ENCODE data around the gene GLG1.
A peak's percentile ranks its signal among the peaks of the same experiment; 100 is the strongest.
"Not testable (repeated sequence)": the region's sequence is repeated elsewhere in the genome, so short reads cannot be mapped to it uniquely, and the experiment has no call there.

Gene GLG1

DNA sequence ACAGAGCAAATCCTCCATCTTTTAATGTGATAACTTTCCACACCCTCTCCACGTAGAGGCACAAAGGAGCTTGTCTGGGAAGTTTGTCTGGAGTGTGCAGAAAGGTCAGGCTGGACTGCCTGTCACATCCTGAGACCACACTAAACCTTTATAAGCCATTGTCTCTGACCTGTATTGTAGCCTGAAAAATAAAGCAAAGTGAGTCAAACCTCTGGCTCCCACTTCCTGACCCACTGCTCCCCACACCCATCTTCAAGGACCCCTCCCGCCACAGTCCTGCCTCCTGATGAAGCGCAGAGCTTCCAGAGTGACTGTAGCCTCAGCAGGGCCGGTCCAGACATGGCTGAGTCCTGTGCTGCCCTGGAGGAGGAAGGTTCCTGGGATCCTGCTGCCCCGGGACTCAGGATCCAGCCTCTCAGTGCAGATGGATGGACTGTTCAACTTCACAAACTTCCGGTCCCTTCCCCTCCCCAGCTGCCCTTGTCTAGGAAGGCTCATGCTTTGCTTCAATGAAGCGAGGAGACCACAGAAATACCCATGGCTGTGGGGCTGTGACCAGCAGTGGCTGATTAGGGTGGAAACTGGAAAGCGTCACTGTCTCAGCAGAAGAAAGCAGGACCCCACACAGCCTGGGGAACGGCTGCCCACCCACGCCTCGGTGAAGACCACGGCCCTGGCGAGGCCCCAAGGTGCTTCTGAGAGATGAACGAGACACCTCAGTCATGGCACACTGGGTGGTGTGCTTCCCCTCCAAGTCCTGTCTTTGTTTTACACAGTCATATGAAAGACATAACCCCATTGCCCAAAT lies 154.8 kb downstream of the GLG1 start:
- no peaks in the 10 kb centered on the region for H3K9me3 Mint-ChIP-seq
- H3K36me3 Mint-ChIP-seq (ENCODE audit: low read depth), result peaks cover 22% of the 10 kb centered on the region
- H3K27ac Mint-ChIP-seq, result peak overlapping the region; percentile 43
- ATAC-seq, result peak; percentile 33
- H3K4me3 Mint-ChIP-seq, result no peak overlapping the region
- no peak for DNase-seq
- H3K27me3 Mint-ChIP-seq, result no peaks in the 10 kb centered on the region
- H3K4me1 Mint-ChIP-seq, result no peaks in the 10 kb centered on the region

DNA sequence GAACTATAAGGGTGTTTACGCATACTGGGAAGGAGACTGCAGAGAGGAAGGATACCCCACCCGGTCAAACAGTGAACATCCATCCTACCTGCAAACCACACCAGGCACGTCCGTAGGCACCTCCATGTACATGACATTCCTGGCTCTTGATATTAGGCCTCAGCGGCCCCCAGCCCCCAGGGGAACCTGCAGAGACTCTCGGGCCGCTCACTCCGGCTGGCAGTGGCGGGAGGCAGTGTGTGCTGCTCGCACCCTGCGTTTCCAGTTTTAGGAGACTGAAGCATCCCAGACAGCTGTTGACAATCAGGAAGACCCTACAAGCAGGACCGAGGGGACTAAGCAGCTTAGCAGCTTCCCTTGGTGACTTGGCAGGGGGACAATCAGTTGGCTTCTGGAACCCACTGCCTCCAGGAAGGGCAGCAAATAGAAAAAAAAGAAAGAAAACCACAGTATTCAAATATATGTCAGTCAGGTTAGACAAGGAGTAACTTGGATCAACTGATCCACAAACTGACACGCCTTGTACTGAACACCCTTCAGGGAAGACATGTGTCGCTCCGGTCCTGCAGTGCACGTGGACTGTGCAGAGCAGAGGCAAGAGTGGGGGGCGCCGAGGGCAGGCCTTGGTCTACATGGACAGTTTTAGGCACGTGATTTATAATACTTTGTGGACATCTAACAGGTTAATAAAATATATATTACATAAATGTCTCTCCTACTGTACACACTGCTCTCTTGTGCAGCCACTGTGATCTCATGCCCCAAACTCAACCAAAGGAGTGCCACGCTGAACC lies 155.8 kb downstream of the GLG1 start:
- Mint-ChIP-seq H3K36me3 (ENCODE audit: low read depth) (peaks cover 25% of the 10 kb centered on the region), H3K27ac (no peak overlapping the region), H3K9me3 (no peaks in the 10 kb centered on the region), H3K27me3 (no peaks in the 10 kb centered on the region), H3K4me3 (no peak overlapping the region), H3K4me1 (no peaks in the 10 kb centered on the region)
- ATAC-seq (no peak), DNase-seq (no peak)

DNA sequence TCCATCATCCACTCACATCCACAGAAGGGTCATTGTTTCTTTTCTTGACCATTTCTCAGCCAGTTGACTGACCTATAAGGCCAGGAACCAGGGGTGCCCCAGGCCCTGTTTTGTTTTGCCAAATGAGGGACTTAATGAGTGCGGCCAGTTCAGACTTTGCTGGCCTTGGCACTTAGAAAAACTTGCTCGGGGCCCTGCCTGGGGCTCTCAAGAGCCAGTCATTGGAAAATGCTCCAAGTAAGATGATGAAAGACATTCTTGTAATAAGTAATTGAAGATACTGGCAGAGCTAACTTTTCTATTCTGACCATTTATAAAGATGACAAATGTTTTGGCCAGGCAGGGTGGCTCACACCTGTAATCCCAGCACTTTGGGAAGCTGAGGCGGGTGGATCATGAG lies 156.7 kb downstream of the GLG1 start:
- H3K27ac Mint-ChIP-seq, result no peak overlapping the region
- no peaks in the 10 kb centered on the region for H3K27me3 Mint-ChIP-seq
- ATAC-seq (no peak), DNase-seq (no peak)
- H3K36me3 Mint-ChIP-seq (ENCODE audit: low read depth), result peaks cover 25% of the 10 kb centered on the region
- no peaks in the 10 kb centered on the region for H3K4me1 Mint-ChIP-seq
- H3K4me3 Mint-ChIP-seq, result no peak overlapping the region
- H3K9me3 Mint-ChIP-seq, result no peaks in the 10 kb centered on the region

DNA sequence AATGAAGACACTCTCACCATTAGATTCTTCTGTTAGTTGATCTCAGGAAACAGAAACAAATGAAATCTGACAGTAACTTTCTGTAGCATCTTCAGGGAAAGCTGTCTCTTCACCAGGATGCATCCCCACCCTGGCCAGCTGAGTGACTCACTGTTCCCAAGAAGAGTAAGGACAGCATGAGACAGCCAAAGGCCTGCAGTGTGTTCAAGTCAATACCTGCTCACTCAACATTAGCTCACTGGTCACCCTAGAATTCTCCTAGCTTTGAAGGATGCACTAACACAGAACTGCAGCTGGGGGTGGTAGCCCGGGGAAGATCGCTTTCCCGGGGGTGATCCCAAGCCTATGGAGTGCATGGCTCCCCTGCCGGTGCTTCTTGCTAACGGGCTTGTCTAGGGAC lies 157.4 kb downstream of the GLG1 start:
- H3K9me3 Mint-ChIP-seq, result no peaks in the 10 kb centered on the region
- no peak overlapping the region for H3K4me3 Mint-ChIP-seq
- no peaks in the 10 kb centered on the region for H3K27me3 Mint-ChIP-seq
- H3K4me1 Mint-ChIP-seq, result no peaks in the 10 kb centered on the region
- ATAC-seq (no peak), DNase-seq (no peak)
- H3K36me3 Mint-ChIP-seq (ENCODE audit: low read depth), result peaks cover 22% of the 10 kb centered on the region
- peak overlapping the region; percentile 49 for H3K27ac Mint-ChIP-seq

DNA sequence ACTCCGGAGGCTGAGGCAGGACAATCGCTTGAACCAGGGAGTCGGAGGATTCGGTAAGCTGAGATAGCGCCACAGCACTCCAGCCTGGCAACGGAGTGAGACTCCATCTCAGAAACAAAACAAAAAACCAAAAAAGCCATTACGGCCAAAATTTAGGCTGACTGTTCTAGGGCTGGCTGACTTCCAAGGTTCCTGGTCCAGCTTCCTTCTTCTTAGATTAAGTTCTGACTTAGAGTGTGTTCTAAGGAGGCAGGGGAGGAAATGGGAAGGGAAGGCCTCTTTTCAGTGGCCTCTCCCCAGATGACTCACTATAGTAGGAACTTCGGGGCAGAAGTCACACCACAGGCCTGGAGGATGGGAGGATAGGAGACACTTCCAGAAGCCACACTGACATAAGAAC lies 157.9 kb downstream of the GLG1 start:
- Mint-ChIP-seq H3K4me3 (no peak overlapping the region), H3K4me1 (no peaks in the 10 kb centered on the region), H3K27ac (peak overlapping the region; percentile 49), H3K27me3 (no peaks in the 10 kb centered on the region), H3K9me3 (no peaks in the 10 kb centered on the region), H3K36me3 (ENCODE audit: low read depth) (peaks cover 22% of the 10 kb centered on the region)
- DNase-seq (no peak), ATAC-seq (no peak)

DNA sequence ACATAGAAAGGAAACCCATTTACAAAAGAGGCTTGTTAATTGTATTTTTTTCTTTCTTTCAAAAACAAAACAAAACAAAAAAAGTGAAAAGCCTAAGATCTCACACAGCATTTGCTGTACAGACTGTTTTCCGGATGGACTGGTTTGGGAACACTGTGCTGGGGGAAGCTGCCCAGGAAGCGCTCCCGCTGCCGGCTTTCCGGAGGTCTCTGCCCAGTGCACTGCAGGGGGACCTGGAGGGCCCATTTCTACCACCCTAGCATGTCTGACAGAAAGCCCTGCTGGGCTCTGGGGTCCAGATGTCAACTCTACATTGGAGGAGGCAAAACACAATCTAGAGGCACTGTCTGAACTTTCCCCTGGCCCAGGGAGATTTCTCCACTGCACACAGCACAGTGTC lies 159.3 kb downstream of the GLG1 start:
- Mint-ChIP-seq H3K27ac (no peak overlapping the region), H3K27me3 (no peaks in the 10 kb centered on the region), H3K4me1 (no peaks in the 10 kb centered on the region), H3K36me3 (ENCODE audit: low read depth) (peaks cover 18% of the 10 kb centered on the region), H3K9me3 (no peaks in the 10 kb centered on the region), H3K4me3 (no peak overlapping the region)
- DNase-seq (no peak), ATAC-seq (no peak)

DNA sequence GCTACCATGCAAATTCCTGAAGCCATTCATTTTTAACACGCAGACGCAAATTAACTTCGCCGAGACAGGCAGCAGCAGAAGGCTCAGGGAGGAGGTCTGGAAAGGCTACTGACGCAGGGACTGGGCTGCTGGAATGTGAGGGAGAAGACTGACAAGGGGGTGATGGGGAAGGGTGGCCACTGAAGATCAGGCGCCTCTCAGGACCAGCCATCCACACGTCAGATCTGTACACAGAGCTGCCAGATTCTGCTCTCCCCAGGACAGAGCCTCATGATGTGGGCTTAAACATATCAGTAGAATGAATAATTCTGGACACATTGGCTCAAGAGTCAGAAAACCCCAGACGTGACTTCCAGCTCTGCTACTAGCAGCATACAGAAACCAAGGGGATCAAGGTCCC lies 160.0 kb downstream of the GLG1 start:
- Mint-ChIP-seq H3K4me1 (no peaks in the 10 kb centered on the region), H3K9me3 (no peaks in the 10 kb centered on the region), H3K27ac (no peak overlapping the region), H3K4me3 (no peak overlapping the region), H3K36me3 (ENCODE audit: low read depth) (peaks cover 15% of the 10 kb centered on the region), H3K27me3 (no peaks in the 10 kb centered on the region)
- DNase-seq (no peak), ATAC-seq (no peak)

DNA sequence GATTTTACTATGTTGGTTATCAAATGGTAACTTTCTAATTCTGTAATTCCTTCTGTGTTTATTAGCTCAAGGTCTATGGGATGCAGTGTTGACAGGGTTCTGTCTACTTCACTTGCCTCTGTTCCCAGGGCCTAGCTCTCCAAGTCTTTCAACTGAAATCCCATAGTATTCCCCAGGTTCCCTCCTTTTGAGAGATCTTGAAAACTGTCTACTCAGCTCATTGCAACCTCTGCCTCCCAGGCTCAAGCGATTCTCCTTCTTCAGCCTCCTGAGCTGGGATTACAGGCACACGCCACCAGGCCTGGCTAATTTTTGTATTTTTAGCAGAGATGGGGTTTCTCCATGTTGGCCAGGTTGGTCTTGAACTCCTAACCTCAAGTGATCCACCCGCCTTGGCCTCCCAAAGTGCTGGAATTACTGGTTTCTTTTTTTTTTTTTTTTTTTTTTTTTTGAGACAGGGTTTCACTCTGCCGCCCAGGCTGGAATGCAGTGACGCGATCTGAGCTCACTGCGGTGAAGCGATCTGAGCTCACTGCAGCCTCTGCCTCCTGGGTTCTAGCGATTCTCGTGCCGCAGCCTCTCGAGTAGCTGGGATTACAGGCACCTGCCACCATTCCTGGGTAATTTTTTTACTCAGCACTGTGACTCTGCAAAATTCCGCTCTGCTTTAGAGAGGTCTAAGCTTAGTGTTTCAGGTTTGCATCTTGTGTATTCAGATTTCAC lies 163.1 kb downstream of the GLG1 start:
- DNase-seq, ATAC-seq, H3K9me3 Mint-ChIP-seq, H3K27me3 Mint-ChIP-seq, H3K4me3 Mint-ChIP-seq, H3K27ac Mint-ChIP-seq, H3K4me1 Mint-ChIP-seq: not testable (repeated sequence)
- H3K36me3 Mint-ChIP-seq (ENCODE audit: low read depth), result peaks cover 13% of the 10 kb centered on the region

DNA sequence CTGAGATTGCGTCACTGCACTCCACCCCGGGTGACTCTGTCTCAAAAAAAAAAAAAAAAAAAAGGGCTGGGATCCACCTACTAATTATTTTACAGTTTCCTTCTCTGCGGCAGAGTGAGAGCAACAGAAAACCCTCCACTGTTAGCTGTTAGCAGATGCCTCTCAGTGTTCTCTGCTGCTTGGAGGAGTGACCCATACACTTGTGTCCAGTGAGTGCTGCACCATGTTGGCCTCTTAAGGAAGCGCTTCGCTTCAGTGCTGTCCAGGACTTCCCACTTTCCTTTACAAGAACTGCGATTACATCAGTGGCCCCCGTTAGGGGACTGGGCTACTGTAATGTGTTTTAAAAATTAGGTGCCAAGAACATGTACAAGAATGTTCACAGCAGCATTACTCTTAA lies 167.2 kb downstream of the GLG1 start:
- no peak for ATAC-seq
- Mint-ChIP-seq H3K9me3 (no peaks in the 10 kb centered on the region), H3K27me3 (no peaks in the 10 kb centered on the region), H3K27ac (no peak overlapping the region), H3K4me3 (no peak overlapping the region), H3K4me1 (peaks cover 13% of the 10 kb centered on the region), H3K36me3 (ENCODE audit: low read depth) (peaks cover 11% of the 10 kb centered on the region)
- no peak for DNase-seq

DNA sequence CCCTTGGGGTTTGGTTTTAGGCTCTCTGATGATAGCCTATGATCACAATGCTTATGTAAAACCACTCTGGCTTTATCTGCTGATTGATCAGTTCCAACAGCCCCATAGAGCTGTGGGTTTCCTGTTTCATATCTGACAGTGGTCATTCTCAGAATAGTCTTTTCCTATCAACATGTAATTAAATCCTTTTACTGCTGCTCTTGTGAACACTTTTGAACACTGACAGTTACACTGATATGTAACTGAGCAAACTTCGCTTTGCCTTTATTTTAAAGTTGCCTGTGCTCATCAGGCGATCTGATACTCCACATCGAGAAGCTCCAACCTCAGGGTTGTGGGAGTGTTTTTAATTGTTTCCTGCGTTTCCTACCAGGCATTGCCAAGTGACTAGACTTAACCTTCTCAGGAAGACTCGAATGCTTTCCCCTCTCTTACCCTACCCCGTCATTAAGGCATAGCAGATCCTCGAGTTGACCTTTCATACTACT lies 168.4 kb downstream of the GLG1 start:
- Mint-ChIP-seq H3K4me3 (peak overlapping the region; percentile 25), H3K27ac (peak overlapping the region; percentile 48), H3K27me3 (no peaks in the 10 kb centered on the region), H3K9me3 (no peaks in the 10 kb centered on the region), H3K4me1 (peaks cover 13% of the 10 kb centered on the region), H3K36me3 (ENCODE audit: low read depth) (peaks cover 11% of the 10 kb centered on the region)
- ATAC-seq, result peak; percentile 95
- no peak for DNase-seq

DNA sequence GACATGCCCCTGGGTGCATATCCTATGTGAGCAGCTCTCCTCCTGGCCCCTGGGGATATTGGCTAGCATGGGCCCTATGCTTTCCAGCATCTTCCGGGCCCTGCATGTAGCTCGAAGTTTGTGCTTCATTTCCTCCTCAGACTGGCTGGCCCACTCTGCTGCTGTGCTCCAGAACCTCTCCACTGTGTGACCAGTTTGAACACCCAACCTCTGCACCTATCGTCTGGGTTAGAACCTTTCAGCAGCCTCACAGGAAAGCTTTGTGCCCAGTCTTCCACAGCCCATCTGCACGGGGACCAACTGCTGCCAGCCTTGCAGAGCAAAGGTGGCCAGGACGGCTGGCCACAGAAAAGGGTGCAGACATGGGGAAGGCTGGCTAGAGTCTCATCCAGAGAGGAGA lies 175.4 kb downstream of the GLG1 start:
- no peak for DNase-seq
- no peak overlapping the region for H3K4me3 Mint-ChIP-seq
- ATAC-seq, result no peak
- H3K27ac Mint-ChIP-seq, result no peak overlapping the region
- H3K4me1 Mint-ChIP-seq, result no peaks in the 10 kb centered on the region
- H3K9me3 Mint-ChIP-seq, result no peaks in the 10 kb centered on the region
- H3K27me3 Mint-ChIP-seq, result no peaks in the 10 kb centered on the region
- H3K36me3 Mint-ChIP-seq (ENCODE audit: low read depth), result no peaks in the 10 kb centered on the region

DNA sequence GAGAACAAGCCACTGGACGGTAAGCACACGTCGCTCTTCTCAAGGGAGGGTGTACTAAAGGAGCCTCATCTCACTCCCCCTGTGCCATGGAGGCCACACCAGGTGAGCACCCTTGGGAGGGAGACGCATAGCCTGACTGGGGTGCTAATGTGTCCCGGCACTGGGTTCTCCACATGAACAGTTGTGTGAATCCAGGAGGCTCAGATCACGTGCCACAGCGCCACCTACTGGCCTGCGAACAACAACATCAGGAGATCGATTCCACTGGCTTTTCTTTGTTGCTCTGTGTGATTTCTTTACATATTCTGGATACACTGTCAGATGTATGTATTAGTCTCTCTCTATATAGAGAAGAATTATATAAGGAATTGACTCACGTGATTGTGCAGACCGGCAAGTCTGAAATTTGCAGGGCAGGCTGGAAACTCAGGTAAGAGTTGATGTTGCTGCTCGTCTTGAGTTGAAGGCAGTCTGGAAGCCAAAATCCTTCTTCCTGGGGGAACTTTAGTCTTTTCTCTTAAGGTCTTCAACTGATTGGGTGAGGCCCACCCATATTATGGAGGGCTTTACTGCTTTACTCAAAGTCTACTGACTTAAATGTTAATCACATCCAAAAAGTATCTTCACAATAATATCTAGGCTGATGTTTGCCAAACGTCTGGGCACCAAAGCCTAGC lies 176.7 kb downstream of the GLG1 start:
- DNase-seq (peak; percentile 36), ATAC-seq (peak; percentile 77)
- not testable (repeated sequence) for H3K36me3 Mint-ChIP-seq (ENCODE audit: low read depth); H3K27ac Mint-ChIP-seq; H3K27me3 Mint-ChIP-seq; H3K9me3 Mint-ChIP-seq; H3K4me1 Mint-ChIP-seq; H3K4me3 Mint-ChIP-seq

DNA sequence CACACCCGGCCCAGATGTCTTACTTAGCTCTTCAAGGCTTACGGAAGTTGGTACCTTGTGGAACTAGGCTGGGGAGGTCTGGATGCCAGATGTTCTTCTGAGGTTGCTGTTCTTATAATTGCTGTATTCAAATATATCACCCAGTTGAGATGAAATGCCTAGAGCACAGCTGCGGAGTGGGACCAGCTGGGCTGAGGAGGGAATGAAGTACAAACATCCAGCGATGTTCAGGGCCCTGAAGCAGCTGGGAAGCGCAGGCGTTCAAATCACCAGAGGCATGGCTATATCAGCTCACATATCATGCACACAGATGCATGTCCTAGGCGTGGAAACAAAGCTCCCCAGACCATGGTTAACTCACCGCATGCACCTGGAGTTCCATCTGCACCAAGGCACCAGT lies 178.4 kb downstream of the GLG1 start:
- H3K27me3 Mint-ChIP-seq; DNase-seq; H3K27ac Mint-ChIP-seq; H3K4me1 Mint-ChIP-seq; ATAC-seq; H3K4me3 Mint-ChIP-seq; H3K9me3 Mint-ChIP-seq; H3K36me3 Mint-ChIP-seq (ENCODE audit: low read depth): not testable (repeated sequence)

DNA sequence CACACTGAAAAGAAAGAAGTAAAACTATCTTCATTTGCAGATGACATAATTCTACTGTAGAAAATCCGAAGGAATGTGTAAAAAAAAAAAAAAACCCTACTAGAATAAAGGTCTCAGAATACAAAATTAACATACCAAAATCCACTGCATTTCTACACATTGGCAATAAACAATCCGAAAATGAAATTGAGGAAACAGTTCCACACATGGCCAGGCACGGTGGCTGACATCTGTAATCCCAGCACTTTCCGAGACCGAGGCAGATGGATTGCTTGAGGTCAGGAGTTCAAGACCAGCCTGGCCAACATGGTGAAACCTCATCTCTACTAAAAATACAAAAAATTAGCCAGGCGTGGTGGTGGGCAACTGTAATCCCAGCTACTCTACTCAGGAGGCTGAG lies 181.2 kb downstream of the GLG1 start:
- H3K9me3 Mint-ChIP-seq; ATAC-seq; H3K4me1 Mint-ChIP-seq; H3K27me3 Mint-ChIP-seq; DNase-seq; H3K36me3 Mint-ChIP-seq (ENCODE audit: low read depth); H3K27ac Mint-ChIP-seq; H3K4me3 Mint-ChIP-seq: not testable (repeated sequence)
